Upper lobe of right lung (tissue), 1 donor: Measurements from ENCODE around the gene UNC119B. TPM values are rescaled to one million over a fixed set of nuclear protein-coding genes. Genes with fewer than 3 reads are reported as not detected.

ENCODE experiments used
- ATAC-seq: fragments of 200-7000 bp; cut with Tn5 transposase; one replicate; pipeline ENCODE4 v1.9.1; 2020; ENCODE audit warnings: mild to moderate bottlenecking, moderate library complexity
- DNase-seq: peaks from one replicate; pipeline ENCODE4 v3.0.0-alpha.2; 2020
- H3K27ac ChIP-seq: fragments of 200-600 bp; one replicate; pipeline ENCODE4 v1.8.0; 2022
- H3K27me3 ChIP-seq: fragments of 200-600 bp; one replicate; pipeline ENCODE4 v1.8.0; 2022; ENCODE audit warnings: mild to moderate bottlenecking
- H3K36me3 ChIP-seq: fragments of 200-600 bp; one replicate; pipeline ENCODE4 v1.8.0; 2022
- H3K4me1 ChIP-seq: fragments of 200-600 bp; one replicate; pipeline ENCODE4 v1.8.0; 2022
- H3K4me3 ChIP-seq: fragments of 200-600 bp; one replicate; pipeline ENCODE4 v1.8.0; 2022; ENCODE audit warnings: mild to moderate bottlenecking
- H3K9me3 ChIP-seq: fragments of 200-600 bp; one replicate; pipeline ENCODE4 v1.8.0; 2022
- intact Hi-C: fragments of 100-400 bp; cut with DNase I; formaldehyde crosslinking; loops from one replicate; pipeline ENCODE4 v1.11.0; 2022
- total RNA-seq: library from RNA; stranded (reverse); fragmentation: NEBNext Ultra II Directional; extraction: Animal tissue kit (Norgen Biotek cat#: 25700); gene quantifications from one replicate; pipeline ENCODE4 v1.2.1, GENCODE V29; 2021
- TF ChIP-seq, protein P1 (sequence below): fragments of 200-600 bp; IDR thresholded peaks from one replicate; pipeline ENCODE4 v1.8.0; 2022; ENCODE audit warnings: antibody characterized with exemption
- donor health status: DM: no; HTN: yes; CAD: no; lungs with severe emphysema.

The UNC119B gene
- total RNA-seq, 1 donor from 2014 or later = 23.0 TPM

DNA sequence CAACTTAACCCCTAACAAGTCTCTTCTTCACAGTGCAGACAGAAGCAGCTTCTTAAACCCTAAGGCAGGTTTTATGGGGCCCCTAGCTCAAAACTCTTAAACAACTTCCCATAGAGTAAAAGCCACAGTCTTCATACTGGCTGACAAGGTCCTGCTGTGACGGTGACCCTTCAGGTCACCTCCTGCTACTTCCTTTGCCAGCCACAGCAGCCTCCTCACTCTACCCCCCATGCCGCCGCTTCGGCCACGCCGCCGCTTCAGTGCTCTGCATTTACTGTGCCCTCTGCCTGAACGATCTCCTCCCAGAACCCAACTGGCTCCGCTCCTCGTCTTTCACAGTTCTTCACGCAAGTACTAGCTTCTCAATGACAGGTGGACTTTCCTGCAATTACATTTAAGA, 60.8 kb downstream of the UNC119B start:
- TF ChIP-seq, protein P1, sequence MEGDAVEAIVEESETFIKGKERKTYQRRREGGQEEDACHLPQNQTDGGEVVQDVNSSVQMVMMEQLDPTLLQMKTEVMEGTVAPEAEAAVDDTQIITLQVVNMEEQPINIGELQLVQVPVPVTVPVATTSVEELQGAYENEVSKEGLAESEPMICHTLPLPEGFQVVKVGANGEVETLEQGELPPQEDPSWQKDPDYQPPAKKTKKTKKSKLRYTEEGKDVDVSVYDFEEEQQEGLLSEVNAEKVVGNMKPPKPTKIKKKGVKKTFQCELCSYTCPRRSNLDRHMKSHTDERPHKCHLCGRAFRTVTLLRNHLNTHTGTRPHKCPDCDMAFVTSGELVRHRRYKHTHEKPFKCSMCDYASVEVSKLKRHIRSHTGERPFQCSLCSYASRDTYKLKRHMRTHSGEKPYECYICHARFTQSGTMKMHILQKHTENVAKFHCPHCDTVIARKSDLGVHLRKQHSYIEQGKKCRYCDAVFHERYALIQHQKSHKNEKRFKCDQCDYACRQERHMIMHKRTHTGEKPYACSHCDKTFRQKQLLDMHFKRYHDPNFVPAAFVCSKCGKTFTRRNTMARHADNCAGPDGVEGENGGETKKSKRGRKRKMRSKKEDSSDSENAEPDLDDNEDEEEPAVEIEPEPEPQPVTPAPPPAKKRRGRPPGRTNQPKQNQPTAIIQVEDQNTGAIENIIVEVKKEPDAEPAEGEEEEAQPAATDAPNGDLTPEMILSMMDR = no peak
- intact Hi-C loops = no loop called here
- Histone ChIP-seq H3K9me3 (no peaks in the 10 kb centered on the region), H3K4me1 (peaks cover 4% of the 10 kb centered on the region), H3K27me3 (no peaks in the 10 kb centered on the region), H3K4me3 (no peak overlapping the region), H3K27ac (no peak overlapping the region), H3K36me3 (peaks cover 32% of the 10 kb centered on the region)
- DNase-seq (no peak), ATAC-seq (no peak)

Other genes starting within 250 kb of the UNC119B start
- gene SRSF9, start 240.7 kb upstream of the UNC119B start, total RNA-seq = 116 TPM
- gene DYNLL1, start 214.3 kb upstream of the UNC119B start, total RNA-seq = 242 TPM
- gene COQ5, start 181.3 kb upstream of the UNC119B start, total RNA-seq = 19.6 TPM
- 190 TPM for gene RNF10, start 176.1 kb upstream of the UNC119B start, total RNA-seq
- gene POP5, start 129.1 kb upstream of the UNC119B start, total RNA-seq = 41.1 TPM
- gene CABP1, start 69.8 kb upstream of the UNC119B start, total RNA-seq = 0.23 TPM
- gene MLEC, start 23.3 kb upstream of the UNC119B start, total RNA-seq = 115 TPM
- gene ACADS, start 15.4 kb downstream of the UNC119B start, total RNA-seq = 20.9 TPM
- 44.1 TPM for gene SPPL3, start 193.9 kb downstream of the UNC119B start, total RNA-seq